ENCODE measurements around the gene TRPM8. TPM values are rescaled to one million over a fixed set of nuclear protein-coding genes. Genes with fewer than 3 reads are reported as not detected.

TRPM8 gene
- total and polyA plus RNA-seq, 2 of the 13 experiments (the other 11 are each of a cell fraction or from before 2014, with no cell fraction given): 0.12 TPM; not detected in 1

GRCh38 chr2:233996461-233996860 is 79.3 kb downstream of the TRPM8 start:
- Histone ChIP-seq H3K79me2 (ENCODE audit: insufficient read depth, low read length) (no peaks in the 10 kb centered on the region), H3K4me1 (ENCODE audit: insufficient read depth, low read length) (no peaks in the 10 kb centered on the region), H2AFZ (ENCODE audit: low read length) (no peak overlapping the region), H3K27me3 (ENCODE audit: control insufficient read depth in 1 of 2, insufficient read depth in 2 of 2, low read length in 2 of 2) (no peaks in the 10 kb centered on the region; a peak in 1 of 5 replicates), H3K27ac (ENCODE audit: extremely low read length, insufficient read depth, low read length) (no peak overlapping the region), H3K9ac (ENCODE audit: insufficient read depth, low read depth, low read length) (no peak overlapping the region), H4K20me1 (ENCODE audit: insufficient read depth, low read length) (no peaks in the 10 kb centered on the region), H3K4me3 (replicated peaks in 1 of 3; ENCODE audit: insufficient read depth in 1 of 3, low read depth in 2 of 3, low read length in 3 of 3) (no peak overlapping the region), H3K4me2 (ENCODE audit: low read depth, low read length) (no peak overlapping the region), H3K36me3 (replicated peaks in 1 of 2; ENCODE audit: control insufficient read depth in 1 of 2, insufficient read depth in 2 of 2, low read length in 2 of 2) (no peaks in the 10 kb centered on the region), H3K9me3 (ENCODE audit: low read length) (no peaks in the 10 kb centered on the region)
- intact Hi-C loops (cut with micrococcal nuclease; ENCODE audit: unreplicated experiment): no loop called here
- BruUV-seq (replicated peaks): no TSS peak
- in situ Hi-C loops (cut with HindIII; ENCODE audit: extremely low pct_ligation_motif_present, low pct_unique_long_range_greater_than_20kb): loop anchor here (25.0 kb wide), 1 partner anchor 1116 kb away; no protein-coding TSS in a partner anchor
- no peak for ATAC-seq
- no peak for DNase-seq (ENCODE audit: low spot score)
- no peak for TF ChIP-seq JARID2 (CRISPR knock-in tag; IDR thresholded peaks at IDR 0.05; ENCODE audit: insufficient replicate concordance)
- no peak for TF ChIP-seq ZNF790 (CRISPR knock-in tag; IDR thresholded peaks at IDR 0.05; ENCODE audit: borderline replicate concordance)
- no peak for FAIRE-seq
- POLR2A ChIA-PET: no interaction called here
- WGBS (ENCODE audit: low lambda C conversion rate): 74% methylated on average over 5 of the region's 5 CpGs
- CTCF ChIA-PET (ENCODE audit: low intra/inter-chr PET ratio, low total read pairs): no interaction called here

- no peaks in the 10 kb centered on the region for H3K79me2 ChIP-seq (ENCODE audit: insufficient read depth, low read length)
- 91% methylated on average over 1 of the region's 1 CpG for WGBS (ENCODE audit: low lambda C conversion rate)
- H4K20me1 ChIP-seq (ENCODE audit: insufficient read depth, low read length): no peaks in the 10 kb centered on the region
- ChIA-PET CTCF (ENCODE audit: low intra/inter-chr PET ratio, low total read pairs) (no interaction called here), POLR2A (no interaction called here)
- H3K27me3 ChIP-seq (ENCODE audit: control insufficient read depth in 1 of 2, insufficient read depth in 2 of 2, low read length in 2 of 2): no peaks in the 10 kb centered on the region; a peak in 1 of 5 replicates
- no peak overlapping the region for H2AFZ ChIP-seq (ENCODE audit: low read length)
- BruUV-seq (replicated peaks): no TSS peak
- DNase-seq (ENCODE audit: low spot score) (no peak), FAIRE-seq (no peak), ATAC-seq (no peak)
- H3K4me2 ChIP-seq (ENCODE audit: low read depth, low read length): no peak overlapping the region
- in situ Hi-C loops (cut with HindIII; ENCODE audit: extremely low pct_ligation_motif_present, low pct_unique_long_range_greater_than_20kb): loop anchor here (25.0 kb wide), 1 partner anchor 1115 kb away; no protein-coding TSS in a partner anchor
- no peaks in the 10 kb centered on the region for H3K36me3 ChIP-seq (replicated peaks in 1 of 2; ENCODE audit: control insufficient read depth in 1 of 2, insufficient read depth in 2 of 2, low read length in 2 of 2)
- H3K4me3 ChIP-seq (replicated peaks in 1 of 3; ENCODE audit: insufficient read depth in 1 of 3, low read depth in 2 of 3, low read length in 3 of 3): no peak overlapping the region
- intact Hi-C loops (cut with micrococcal nuclease; ENCODE audit: unreplicated experiment): no loop called here
- no peaks in the 10 kb centered on the region for H3K4me1 ChIP-seq (ENCODE audit: insufficient read depth, low read length)
- no peak overlapping the region for H3K9ac ChIP-seq (ENCODE audit: insufficient read depth, low read depth, low read length)
- no peaks in the 10 kb centered on the region for H3K9me3 ChIP-seq (ENCODE audit: low read length)
- no peak overlapping the region for H3K27ac ChIP-seq (ENCODE audit: extremely low read length, insufficient read depth, low read length)
- TF ChIP-seq ZNF430 (CRISPR knock-in tag; IDR thresholded peaks at IDR 0.05): no peak
- no peak for TF ChIP-seq ZNF841 (CRISPR knock-in tag; IDR thresholded peaks at IDR 0.05; ENCODE audit: borderline replicate concordance)
- no peak for TF ChIP-seq PLSCR1 (CRISPR knock-in tag; IDR thresholded peaks at IDR 0.05; ENCODE audit: borderline replicate concordance)
- no peak for TF ChIP-seq KDM5A (IDR thresholded peaks at IDR 0.05; ENCODE audit: borderline replicate concordance, low read length)
- TF ChIP-seq SMAD9 (CRISPR knock-in tag; IDR thresholded peaks at IDR 0.05): no peak
- TF ChIP-seq ZBTB34 (CRISPR knock-in tag; IDR thresholded peaks at IDR 0.05): no peak
- TF ChIP-seq POLR2G (IDR thresholded peaks at IDR 0.05; ENCODE audit: low read depth, low read length): no peak
- TF ChIP-seq, protein P1, sequence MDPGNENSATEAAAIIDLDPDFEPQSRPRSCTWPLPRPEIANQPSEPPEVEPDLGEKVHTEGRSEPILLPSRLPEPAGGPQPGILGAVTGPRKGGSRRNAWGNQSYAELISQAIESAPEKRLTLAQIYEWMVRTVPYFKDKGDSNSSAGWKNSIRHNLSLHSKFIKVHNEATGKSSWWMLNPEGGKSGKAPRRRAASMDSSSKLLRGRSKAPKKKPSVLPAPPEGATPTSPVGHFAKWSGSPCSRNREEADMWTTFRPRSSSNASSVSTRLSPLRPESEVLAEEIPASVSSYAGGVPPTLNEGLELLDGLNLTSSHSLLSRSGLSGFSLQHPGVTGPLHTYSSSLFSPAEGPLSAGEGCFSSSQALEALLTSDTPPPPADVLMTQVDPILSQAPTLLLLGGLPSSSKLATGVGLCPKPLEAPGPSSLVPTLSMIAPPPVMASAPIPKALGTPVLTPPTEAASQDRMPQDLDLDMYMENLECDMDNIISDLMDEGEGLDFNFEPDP (CRISPR knock-in tag; conservative IDR thresholded peaks at IDR 0.05): no peak
- no peak for TF ChIP-seq ZNF564 (CRISPR knock-in tag; IDR thresholded peaks at IDR 0.05)
- no peak for TF ChIP-seq ERF (CRISPR knock-in tag; IDR thresholded peaks at IDR 0.05)
- TF ChIP-seq, protein P2, sequence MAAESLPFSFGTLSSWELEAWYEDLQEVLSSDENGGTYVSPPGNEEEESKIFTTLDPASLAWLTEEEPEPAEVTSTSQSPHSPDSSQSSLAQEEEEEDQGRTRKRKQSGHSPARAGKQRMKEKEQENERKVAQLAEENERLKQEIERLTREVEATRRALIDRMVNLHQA (CRISPR knock-in tag; IDR thresholded peaks at IDR 0.05): no peak
- TF ChIP-seq ZNF441 (CRISPR knock-in tag; IDR thresholded peaks at IDR 0.05; ENCODE audit: borderline replicate concordance): no peak
- no peak for TF ChIP-seq ZNF224 (CRISPR knock-in tag; IDR thresholded peaks at IDR 0.05)
Observed at GRCh38 chr2:233997707-233998106, 80.5 kb downstream of the TRPM8 start.
